ENCODE data around the gene PINLYP.

The PINLYP gene

GRCh38 chr19:43605875-43606568, 30.4 kb downstream of the PINLYP start:
- DNase-seq (ENCODE audit: low read depth in 2 of 2): no peak

DNA sequence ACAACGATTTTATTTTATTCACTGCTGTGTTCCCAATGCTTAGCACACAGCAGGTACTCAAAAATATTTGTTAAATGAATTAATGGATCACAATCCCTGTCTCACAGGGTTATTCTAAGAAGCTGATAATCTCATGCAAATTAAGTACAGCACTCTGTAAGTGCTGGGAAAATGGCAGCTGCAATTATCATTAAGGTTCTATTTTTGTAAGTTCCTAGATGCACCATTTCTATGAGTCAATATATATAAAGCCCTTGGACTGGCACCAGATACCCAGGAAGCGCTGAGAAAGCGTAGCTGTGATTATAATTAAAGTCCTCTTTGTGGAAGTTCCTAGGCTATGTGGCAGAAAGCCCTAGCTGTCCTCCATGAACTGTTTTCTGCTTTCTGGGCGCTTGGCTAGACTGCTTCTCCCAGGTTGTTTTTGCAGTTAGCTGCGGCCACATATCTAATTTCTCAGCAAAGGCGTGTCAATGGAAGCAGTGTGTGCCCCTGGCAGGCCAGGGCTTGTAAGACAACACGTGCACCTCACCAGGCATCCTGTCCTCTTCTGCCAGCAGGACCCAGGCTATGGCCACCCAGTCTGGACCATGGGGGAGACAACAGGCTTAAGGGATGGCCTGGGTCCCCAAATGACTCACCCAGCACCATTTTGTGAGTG, 31.1 kb downstream of the PINLYP start:
- no peak for DNase-seq (ENCODE audit: low read depth in 2 of 2)

DNA sequence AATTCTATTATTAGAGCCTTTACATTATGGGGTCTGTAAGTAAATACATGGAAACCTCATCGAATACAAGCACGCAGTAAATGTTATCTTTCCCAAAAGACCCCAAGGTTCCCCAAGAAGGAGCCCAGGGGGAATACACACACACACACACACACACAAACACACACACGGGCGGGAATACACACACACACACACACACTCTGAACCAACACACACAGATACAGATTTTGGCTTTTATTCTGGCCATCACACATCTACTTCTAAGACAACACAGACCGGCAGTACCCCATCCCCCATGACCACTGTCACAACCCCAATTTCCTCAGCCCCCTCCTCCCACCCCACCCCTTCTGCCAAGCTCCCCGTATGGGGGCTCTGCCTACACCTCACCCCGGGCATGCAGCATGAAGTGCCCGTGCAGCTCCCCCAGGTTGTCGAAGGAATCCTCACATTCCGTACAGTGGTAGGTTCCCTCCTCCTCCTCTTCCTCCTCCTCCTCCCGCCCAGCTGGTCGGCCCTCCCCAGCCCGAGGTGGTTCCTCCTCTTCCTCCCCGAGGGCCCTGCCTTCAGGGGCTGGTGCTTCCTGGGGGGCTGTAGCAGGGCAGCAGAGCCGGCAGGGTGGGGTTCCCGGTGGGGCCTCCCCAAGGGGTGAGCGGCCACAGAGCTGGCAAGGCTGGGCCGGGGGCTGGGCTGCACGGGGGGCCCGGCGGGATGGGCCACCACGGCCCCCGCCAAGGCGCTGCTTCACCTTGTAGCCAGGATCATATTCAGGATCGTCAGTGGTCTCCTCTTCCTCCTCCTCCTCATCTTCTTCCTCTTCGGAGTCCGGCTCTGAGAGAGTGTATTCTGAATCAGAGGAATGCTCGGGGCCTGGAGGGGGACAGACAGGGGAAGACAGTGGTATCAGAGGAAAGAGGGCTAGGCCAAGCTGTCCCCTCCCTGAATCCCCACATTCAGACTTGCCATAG, 31.9 kb downstream of the PINLYP start:
- no peak for DNase-seq (ENCODE audit: low read depth in 2 of 2)

- no peak for DNase-seq (ENCODE audit: low read depth in 2 of 2)
These were observed 34.3 kb downstream of the PINLYP start for GRCh38 chr19:43609872-43610271.

DNA sequence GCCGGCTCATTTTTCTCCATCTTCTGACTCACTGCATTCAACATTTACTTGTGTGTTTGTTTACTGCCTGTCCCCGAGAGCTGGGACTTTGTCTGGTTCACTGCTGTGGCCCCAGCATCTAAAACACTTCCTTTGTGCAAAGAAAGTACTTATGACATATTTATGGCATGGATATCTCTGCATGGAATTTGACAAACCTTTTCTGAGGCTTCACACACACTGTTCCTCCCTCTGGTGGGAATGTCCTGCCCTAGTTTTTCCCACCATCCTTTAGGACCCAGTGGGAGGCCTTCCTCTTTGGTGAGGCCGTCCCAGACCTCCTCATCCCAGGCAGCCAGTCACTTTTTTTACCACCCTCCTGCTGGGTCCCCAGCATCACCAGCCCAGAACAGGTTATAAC, 34.9 kb downstream of the PINLYP start:
- DNase-seq (ENCODE audit: low read depth in 2 of 2): no peak

DNA sequence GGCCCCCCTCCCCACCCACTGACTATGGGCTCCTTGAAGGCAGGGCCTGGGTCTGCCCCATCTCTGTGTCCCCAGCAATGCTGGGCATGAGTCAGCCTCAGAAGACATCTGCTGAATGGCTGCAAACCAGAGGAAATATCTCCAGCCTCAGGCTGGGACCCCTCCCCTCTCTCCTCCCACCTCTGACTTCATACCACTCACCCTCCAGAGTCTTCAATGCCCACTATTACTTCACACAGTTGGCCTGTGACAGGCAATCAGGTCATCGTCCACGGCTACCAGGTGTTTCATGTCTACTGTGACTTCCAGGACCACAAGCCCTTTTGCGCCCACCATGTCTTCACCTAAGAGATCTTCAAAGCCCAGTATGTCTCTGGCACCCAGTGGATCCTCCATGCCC, 36.2 kb downstream of the PINLYP start, which contains the start of gene SRRM5:
SRRM5 (plus strand) TSS at position 301 of the 400 bp plus-strand sequence; CDS start at position 335, 34 bp downstream.
- DNase-seq (ENCODE audit: low read depth in 2 of 2): no peak

GRCh38 chr19:43612374-43612773, 36.8 kb downstream of the PINLYP start:
- DNase-seq (ENCODE audit: low read depth in 2 of 2): no peak

- DNase-seq (ENCODE audit: low read depth in 2 of 2): no peak
These were observed 40.7 kb downstream of the PINLYP start for GRCh38 chr19:43616306-43616705.

GRCh38 chr19:43616954-43617353, 41.4 kb downstream of the PINLYP start:
- no peak for DNase-seq (ENCODE audit: low read depth in 2 of 2)

GRCh38 chr19:43618921-43619261, 43.3 kb downstream of the PINLYP start:
- no peak for DNase-seq (ENCODE audit: low read depth in 2 of 2)

DNA sequence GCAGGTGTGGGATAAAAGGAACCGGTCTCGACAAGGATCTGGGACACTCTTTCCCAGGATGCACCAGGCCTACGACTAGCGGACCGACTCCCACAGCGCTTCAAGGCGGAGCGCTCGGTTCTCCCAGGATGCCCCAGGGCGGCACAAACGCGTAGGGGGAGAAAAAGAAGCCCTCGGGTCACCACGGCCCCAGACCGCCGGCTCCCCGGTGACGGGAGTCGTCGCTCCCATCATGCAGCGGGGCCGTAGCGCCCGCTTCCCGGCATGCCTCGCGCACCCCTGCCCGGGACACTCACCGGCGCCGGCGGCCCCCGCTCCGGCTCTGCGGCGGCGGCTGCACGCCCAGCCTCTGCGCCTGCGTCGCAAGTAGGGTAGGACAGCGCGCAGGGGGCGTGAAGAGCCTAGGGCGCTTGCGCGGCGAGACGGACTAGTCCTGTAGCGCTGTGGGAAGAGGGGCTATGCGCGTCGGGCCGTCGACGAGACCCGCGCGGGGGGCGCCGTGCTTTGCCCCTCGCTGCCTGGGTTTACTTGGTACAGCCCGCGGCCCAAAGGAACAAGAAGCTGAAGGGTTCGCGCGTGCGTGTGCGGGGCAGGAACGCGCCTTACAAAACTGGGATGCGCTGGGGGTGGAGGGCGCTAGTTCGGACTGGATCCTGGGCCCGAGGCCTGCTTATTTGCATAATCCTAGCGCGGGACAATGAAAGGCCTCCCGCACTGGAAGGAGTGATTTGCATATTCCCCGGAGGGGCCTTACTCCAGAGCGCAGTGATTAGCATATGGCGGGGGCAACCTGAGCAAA, 43.9 kb downstream of the PINLYP start, which contains the start of gene ZNF428:
ZNF428 (minus strand) TSS at position 368 of the 799 bp plus-strand sequence. CDS start 5,325 bp downstream, outside the sequence.
- DNase-seq (ENCODE audit: low read depth in 2 of 2): peak; percentile 69 to 72

GRCh38 chr19:43620061-43621001, 44.7 kb downstream of the PINLYP start:
- DNase-seq (ENCODE audit: low read depth in 2 of 2): peak; percentile 57 to 78

DNA sequence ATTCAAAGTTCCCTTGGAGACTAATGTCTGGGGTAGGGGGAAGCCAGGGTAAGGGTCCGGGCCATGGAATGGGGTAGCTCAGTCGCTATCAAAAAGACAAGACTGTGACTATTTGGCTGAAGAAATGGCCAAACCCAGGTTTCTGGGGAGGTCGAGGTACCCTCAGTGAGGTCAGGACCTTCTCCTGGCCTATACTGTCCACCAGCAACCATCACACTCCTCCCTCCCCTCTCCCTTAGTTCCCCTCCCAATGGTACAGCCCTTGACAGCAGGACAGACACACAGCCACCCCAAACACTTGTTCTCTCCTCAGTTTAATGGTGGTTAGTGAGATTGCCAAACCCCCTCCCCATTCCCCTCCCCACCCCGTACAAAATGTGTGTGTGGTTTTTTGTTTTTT, 46.5 kb downstream of the PINLYP start:
- no peak for DNase-seq (ENCODE audit: low read depth in 2 of 2)

- no peak for DNase-seq (ENCODE audit: low read depth in 2 of 2)
These were observed 47.4 kb downstream of the PINLYP start for GRCh38 chr19:43622956-43623355.

DNA sequence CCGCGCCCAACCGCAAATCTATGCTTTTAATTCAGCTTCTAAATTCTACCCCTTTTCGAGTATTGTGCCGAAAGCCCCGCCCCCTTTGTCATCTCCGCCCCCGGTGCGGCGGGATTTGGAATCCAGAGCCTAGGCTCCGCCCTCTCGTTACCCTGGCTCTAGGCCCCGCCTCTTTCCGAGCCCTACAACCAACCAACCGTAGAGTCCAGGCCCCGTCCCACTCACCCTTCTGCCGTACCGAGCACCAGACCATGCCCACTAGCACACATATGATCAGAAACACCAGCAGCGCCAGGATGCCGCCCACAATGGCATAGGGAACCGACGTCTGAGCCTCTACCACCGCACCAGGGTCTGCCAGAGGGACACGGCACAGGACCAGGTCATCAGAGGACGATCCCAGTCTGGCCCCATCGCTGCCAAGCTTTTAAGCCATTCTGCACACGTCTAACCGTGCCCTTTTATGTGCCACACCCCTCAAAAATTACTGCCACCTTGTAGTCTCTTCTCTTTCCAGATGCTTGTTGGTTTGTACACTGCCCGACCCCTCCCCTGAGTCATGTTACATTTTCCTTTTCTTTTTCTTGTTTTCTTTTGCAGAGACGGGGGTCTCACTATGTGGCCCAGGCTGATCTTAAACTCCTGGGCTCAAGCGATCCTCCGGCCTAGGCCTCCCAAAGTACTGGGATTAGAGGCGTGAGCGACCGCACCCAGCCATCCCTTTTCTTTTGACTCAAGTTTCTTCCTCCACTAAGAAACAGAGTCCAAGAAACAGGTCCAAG, 48.5 kb downstream of the PINLYP start:
- no peak for DNase-seq (ENCODE audit: low read depth in 2 of 2)

GRCh38 chr19:43624933-43625332, 49.3 kb downstream of the PINLYP start:
- DNase-seq (ENCODE audit: low read depth in 2 of 2): peak; percentile 68

DNA sequence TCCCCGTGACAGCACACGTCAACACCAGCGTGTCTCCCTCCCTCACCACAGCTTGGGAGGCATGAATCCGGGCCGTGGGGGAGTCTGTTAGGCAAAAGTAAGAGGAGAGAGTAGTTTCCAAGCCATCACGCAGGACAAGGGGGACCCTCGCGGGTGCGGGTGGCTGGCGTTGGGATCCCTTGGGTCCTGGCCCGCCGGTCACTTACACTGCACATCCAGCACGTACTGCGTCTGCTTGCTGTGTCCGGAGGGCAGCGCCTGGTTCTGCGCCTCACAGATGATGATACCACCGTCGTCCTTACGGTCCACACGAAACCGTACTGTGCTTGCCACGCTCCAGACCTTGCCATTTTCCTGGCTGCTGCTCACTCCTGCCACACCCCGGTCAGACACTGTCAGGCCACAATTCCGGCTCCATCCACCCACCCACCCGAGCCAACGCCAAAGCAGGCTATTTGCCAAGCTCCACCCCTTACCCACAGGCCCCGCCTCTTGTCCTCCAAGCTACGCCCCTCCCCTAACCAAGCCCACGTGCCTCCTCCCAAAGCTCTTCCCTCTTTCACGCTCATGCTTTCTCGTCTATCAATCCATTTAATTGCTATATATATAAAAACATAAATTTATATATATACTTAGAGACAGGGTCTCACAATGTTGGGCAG, 50.4 kb downstream of the PINLYP start:
- no peak for DNase-seq (ENCODE audit: low read depth in 2 of 2)

GRCh38 chr19:43626838-43627237, 51.2 kb downstream of the PINLYP start:
- no peak for DNase-seq (ENCODE audit: low read depth in 2 of 2)

All from stimulated activated CD4-positive, alpha-beta T cell treated with anti-CD3 and anti-CD28 coated beads, Interleukin-1b, Interleukin-23, amount 100 ng/mL, for 1 hour (primary cell).